OCI-LY7 (cell line): ENCODE data around the gene HOXA7. TPM values are rescaled to one million over a fixed set of nuclear protein-coding genes. Genes with fewer than 3 reads are reported as not detected.

ENCODE experiments used
- BruUV-seq: library from RNA; stranded (reverse); fragments of 400-500 nt; replicated peaks from 2 replicates; lab custom pipeline; 2021; lab: Mats Ljungman, UMichigan
- CTCF ChIA-PET: fragments of 300-600 bp; sonication (Branson Sonifier 250); formaldehyde crosslinking; loops from one replicate; lab custom pipeline; 2022; ENCODE audit warnings: antibody characterized with exemption; ENCODE audit not compliant: unreplicated experiment; lab: Charles Lee
- POLR2A ChIA-PET: fragments of 300-600 bp; sonication (Branson Sonifier 250); formaldehyde crosslinking; loops from one replicate; lab custom pipeline; 2022; ENCODE audit warnings: antibody characterized with exemption; lab: Charles Lee
- DNase-seq: peaks from one replicate; pipeline ENCODE4 v3.0.0-alpha.2; 2015; ENCODE audit warnings: low spot score
- H2AFZ ChIP-seq: fragments of 200-600 bp; sonication (generic), shearing (Covaris generic); 2 replicates; pipeline ENCODE4 v1.6.1; 2014; ENCODE audit warnings: mild to moderate bottlenecking, antibody characterized with exemption, low read length, moderate library complexity
- H3K27ac ChIP-seq: fragments of 200-600 bp; sonication (generic); 2 replicates; pipeline ENCODE4 v1.5.1; 2014; ENCODE audit warnings: mixed run types, low read depth, mild to moderate bottlenecking, moderate library complexity, low read length, inconsistent platforms; ENCODE audit not compliant: poor library complexity, severe bottlenecking
- H3K36me3 ChIP-seq: fragments of 200-600 bp; sonication (generic); 2 replicates; pipeline ENCODE4 v1.6.1; 2014; ENCODE audit warnings: mild to moderate bottlenecking, antibody characterized with exemption, low read length, moderate library complexity, mixed read lengths; ENCODE audit not compliant: insufficient read depth
- H3K4me1 ChIP-seq: fragments of 200-600 bp; sonication (generic); 2 replicates; pipeline ENCODE4 v1.5.1; 2014; ENCODE audit warnings: mild to moderate bottlenecking, low read length; ENCODE audit not compliant: insufficient read depth, poor library complexity, severe bottlenecking
- H3K4me2 ChIP-seq: fragments of 200-600 bp; sonication (generic); 2 replicates; pipeline ENCODE4 v1.6.1; 2014; ENCODE audit warnings: mild to moderate bottlenecking, low read length
- H3K4me3 ChIP-seq: fragments of 200-600 bp; sonication (generic); 2 replicates; pipeline ENCODE4 v1.5.1; 2014; ENCODE audit warnings: mild to moderate bottlenecking, low read depth, low read length; ENCODE audit not compliant: poor library complexity, severe bottlenecking
- H3K79me2 ChIP-seq: fragments of 200-600 bp; sonication (generic); 2 replicates; pipeline ENCODE4 v1.6.1; 2016; ENCODE audit warnings: low read depth, mild to moderate bottlenecking, low read length, moderate library complexity, mixed read lengths; ENCODE audit not compliant: insufficient read depth
- H3K9me2 ChIP-seq: fragments of 200-600 bp; sonication (generic); 2 replicates; pipeline ENCODE4 v1.6.1; 2016; ENCODE audit warnings: mild to moderate bottlenecking, low read length, mixed read lengths; ENCODE audit not compliant: insufficient read depth
- H3K9me3 ChIP-seq: fragments of 200-600 bp; sonication (generic); 2 replicates; pipeline ENCODE4 v1.6.1; 2014; ENCODE audit warnings: mild to moderate bottlenecking, mixed run types, low read length, mixed read lengths
- H4K20me1 ChIP-seq: fragments of 200-600 bp; sonication (generic); 2 replicates; pipeline ENCODE4 v1.6.1; 2014; ENCODE audit warnings: mild to moderate bottlenecking, antibody characterized with exemption, low read length, moderate library complexity, mixed read lengths; ENCODE audit not compliant: insufficient read depth
- CTCF ChIP-seq: fragments of 200-600 bp; sonication (generic); conservative IDR thresholded peaks from 2 replicates; pipeline ENCODE4 v1.5.1; 2014; ENCODE audit warnings: mild to moderate bottlenecking, antibody characterized with exemption, low read length, moderate library complexity, mixed read lengths
- EZH2phosphoT487 ChIP-seq: fragments of 200-600 bp; sonication (generic); IDR thresholded peaks from 2 replicates; pipeline ENCODE4 v1.6.1; 2018; ENCODE audit warnings: low read depth, borderline replicate concordance, mild to moderate bottlenecking, mixed run types, antibody characterized with exemption, low read length, moderate library complexity, mixed read lengths
- intact Hi-C: fragments of 100-400 bp; cut with micrococcal nuclease; formaldehyde crosslinking; loops from one replicate; pipeline ENCODE4 v1.10.0; 2022; ENCODE audit not compliant: unreplicated experiment
- total RNA-seq, 2 experiments: library from RNA; depleted of rRNA in 1 of 2; stranded (reverse); fragments of >200 nt in 1 of 2; shearing (Covaris generic) in 1 of 2; gene quantifications; 2 replicates each; pipeline ENCODE4 v1.2.3, GENCODE V29; 2014 to 2022

HOXA7 gene
- total RNA-seq, 2 experiments from 2014 or later, result 1.2 to 6.0 TPM

GRCh38 chr7:27161214-27161720, 4.8 kb upstream of the HOXA7 start:
- no TSS peak for BruUV-seq
- H3K4me3 ChIP-seq, result peak overlapping the region; percentile 67
- peaks cover 10% of the 10 kb centered on the region for H3K4me1 ChIP-seq
- POLR2A ChIA-PET, result interaction anchor here (0.5 kb wide), 1 partner anchor 21 kb away, joined by 3 read pairs; no protein-coding TSS in a partner anchor
- no peaks in the 10 kb centered on the region for H3K9me2 ChIP-seq
- H3K9me3 ChIP-seq, result no peaks in the 10 kb centered on the region
- CTCF ChIA-PET, result interaction anchor here (0.6 to 1.4 kb wide), 9 partner anchors 14 to 1269 kb away, joined by 3 to 23 read pairs (median 4); no protein-coding TSS in a partner anchor
- no peaks in the 10 kb centered on the region for H3K79me2 ChIP-seq
- no peaks in the 10 kb centered on the region for H4K20me1 ChIP-seq
- no peaks in the 10 kb centered on the region for H3K36me3 ChIP-seq
- H3K4me2 ChIP-seq, result peak overlapping the region; percentile 77
- no peak for DNase-seq
- H3K27ac ChIP-seq, result no peak overlapping the region
- TF ChIP-seq CTCF (peak; percentile 69; the same call in 1 of the 2 replicates), EZH2phosphoT487 (no peak)
- intact Hi-C loops, result loop anchor here (1.0 to 5.0 kb wide), 5 partner anchors 308 to 792 kb away; no protein-coding TSS in a partner anchor
- H2AFZ ChIP-seq, result peak overlapping the region; percentile 90

DNA sequence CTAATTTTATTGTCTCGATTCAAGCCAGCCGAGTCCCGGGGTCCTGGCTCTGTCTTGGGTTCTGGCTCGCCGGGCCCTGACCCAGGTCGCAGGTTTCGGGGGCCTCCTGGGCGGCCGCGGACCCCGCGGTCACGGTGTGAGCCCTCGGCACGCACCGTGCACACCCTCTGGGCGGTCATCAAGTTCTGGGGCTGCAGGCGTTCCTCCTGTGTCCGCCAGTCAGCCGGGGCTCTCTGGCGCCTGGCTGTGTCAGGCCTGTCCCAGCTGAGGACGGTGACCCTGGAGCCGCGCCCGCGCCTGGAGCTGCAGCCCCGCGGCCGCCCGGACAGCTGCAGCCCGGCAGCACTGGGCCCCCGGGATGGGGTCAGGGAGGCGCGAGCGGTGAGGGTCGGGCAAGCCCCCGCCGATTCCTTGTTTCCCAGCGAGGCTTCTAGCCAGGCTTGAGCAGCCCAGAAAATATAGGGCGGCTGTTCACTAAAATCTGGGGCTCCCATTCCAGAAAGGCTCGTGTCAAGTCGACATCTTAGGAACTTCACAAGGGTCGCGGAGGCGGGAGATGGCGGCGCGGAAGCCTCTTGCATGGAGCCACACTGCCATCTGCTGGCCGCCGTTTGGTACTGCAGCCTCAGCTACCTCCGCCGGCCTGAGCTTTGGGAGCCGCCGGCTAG, 4.2 kb upstream of the HOXA7 start:
- H3K4me1 ChIP-seq, result peaks cover 15% of the 10 kb centered on the region
- no TSS peak for BruUV-seq
- H4K20me1 ChIP-seq, result no peaks in the 10 kb centered on the region
- no peaks in the 10 kb centered on the region for H3K79me2 ChIP-seq
- DNase-seq, result peak; percentile 88
- H3K36me3 ChIP-seq, result no peaks in the 10 kb centered on the region
- CTCF ChIA-PET, result interaction anchor here (0.6 to 1.4 kb wide), 9 partner anchors 14 to 1268 kb away, joined by 3 to 23 read pairs (median 4); no protein-coding TSS in a partner anchor
- peak; percentile 94 for TF ChIP-seq CTCF
- no peak for TF ChIP-seq EZH2phosphoT487
- peak overlapping the region; percentile 77 for H3K4me2 ChIP-seq
- no peaks in the 10 kb centered on the region for H3K9me2 ChIP-seq
- no peak overlapping the region for H3K27ac ChIP-seq
- H2AFZ ChIP-seq, result peak overlapping the region; percentile 90
- H3K4me3 ChIP-seq, result peak overlapping the region; percentile 67
- intact Hi-C loops, result loop anchor here (1.0 to 5.0 kb wide), 5 partner anchors 308 to 791 kb away; no protein-coding TSS in a partner anchor
- H3K9me3 ChIP-seq, result no peaks in the 10 kb centered on the region
- POLR2A ChIA-PET, result interaction anchor here (0.7 kb wide), 1 partner anchor 32 kb away, joined by 3 read pairs; no protein-coding TSS in a partner anchor

DNA sequence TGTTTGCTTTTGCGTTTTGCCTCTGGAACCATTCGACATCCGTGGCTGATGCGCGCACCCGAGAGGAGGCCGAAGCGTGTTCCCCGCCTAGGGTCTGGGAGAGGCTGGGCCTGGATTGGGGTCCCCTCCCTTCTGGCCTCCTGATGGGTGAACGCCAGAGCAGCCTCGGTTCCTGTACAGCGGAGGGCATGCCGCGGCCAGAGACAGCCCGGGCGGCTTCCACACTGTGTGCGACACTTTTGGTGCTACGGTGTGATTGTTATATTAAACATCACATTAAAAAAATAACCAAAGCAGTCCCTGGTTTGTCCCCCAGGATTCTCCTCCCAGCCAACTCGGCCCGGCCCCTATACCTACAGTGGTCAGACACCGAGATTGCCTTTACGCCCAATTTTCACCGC, 3.7 kb upstream of the HOXA7 start:
- H3K79me2 ChIP-seq, result no peaks in the 10 kb centered on the region
- H2AFZ ChIP-seq, result peak overlapping the region; percentile 90
- intact Hi-C loops, result loop anchor here (2.0 to 5.0 kb wide), 3 partner anchors 307 to 658 kb away; no protein-coding TSS in a partner anchor
- H3K36me3 ChIP-seq, result no peaks in the 10 kb centered on the region
- no peaks in the 10 kb centered on the region for H3K9me2 ChIP-seq
- H4K20me1 ChIP-seq, result no peaks in the 10 kb centered on the region
- no peak for DNase-seq
- BruUV-seq, result no TSS peak
- H3K9me3 ChIP-seq, result no peaks in the 10 kb centered on the region
- no peak overlapping the region for H3K27ac ChIP-seq
- POLR2A ChIA-PET, result interaction anchor here (0.7 kb wide), 2 partner anchors 9 to 33 kb away, joined by 3 read pairs; no protein-coding TSS in a partner anchor
- TF ChIP-seq EZH2phosphoT487 (no peak), CTCF (no peak)
- peaks cover 20% of the 10 kb centered on the region for H3K4me1 ChIP-seq
- peak overlapping the region; percentile 77 for H3K4me2 ChIP-seq
- CTCF ChIA-PET, result no interaction called here
- H3K4me3 ChIP-seq, result peak overlapping the region; percentile 67
